Measurements from ENCODE around the gene E2F6. TPM values are rescaled to one million over a fixed set of nuclear protein-coding genes. Genes with fewer than 3 reads are reported as not detected.

The E2F6 gene
- total and polyA plus RNA-seq, 9 of the 15 experiments (the other 6 are each of a cell fraction or from before 2014, with no cell fraction given) = 13.6 to 33.9 (median 26.1) TPM

GRCh38 chr2:11465485-11466306 lies at the start of gene E2F6 (continued):
- no peak for TF ChIP-seq PTRF (tag; IDR thresholded peaks at IDR 0.05)
- peak; percentile 86 for TF ChIP-seq ETV5 (CRISPR knock-in tag; IDR thresholded peaks at IDR 0.05; ENCODE audit: low read depth)
- no peak; the same call in none of the 2 replicates for TF ChIP-seq ZC3H11A (IDR thresholded peaks at IDR 0.05; ENCODE audit: low read depth, low read length)
- peak; percentile 90 for TF ChIP-seq ZSCAN29 (IDR thresholded peaks at IDR 0.05)
- TF ChIP-seq ZNF165 (CRISPR knock-in tag; IDR thresholded peaks at IDR 0.05; ENCODE audit: borderline replicate concordance) = no peak
- no peak for TF ChIP-seq ZBTB12 (CRISPR knock-in tag; IDR thresholded peaks at IDR 0.05)
- TF ChIP-seq STAT6 (CRISPR knock-in tag; IDR thresholded peaks at IDR 0.05) = 0 out of 2 replicates have a peak, but pooled peaks have one; percentile 95
- TF ChIP-seq HBP1 (CRISPR knock-in tag; IDR thresholded peaks at IDR 0.05) = no peak
- TF ChIP-seq NR1H2 (CRISPR knock-in tag; IDR thresholded peaks at IDR 0.05) = peak; percentile 99
- TF ChIP-seq HDAC2 (IDR thresholded peaks at IDR 0.05) = peak; percentile 38; the same call in 1 of the 2 replicates
- no peak for TF ChIP-seq THRA (IDR thresholded peaks at IDR 0.05)
- no peak for TF ChIP-seq SNIP1 (IDR thresholded peaks at IDR 0.05; ENCODE audit: low read depth)
- peak; percentile 96 for TF ChIP-seq E2F1 (CRISPR knock-in tag; IDR thresholded peaks at IDR 0.05)
- no peak for TF ChIP-seq HNRNPL (IDR thresholded peaks at IDR 0.05; ENCODE audit: low read depth, low read length)
- no peak for TF ChIP-seq ZNF57 (CRISPR knock-in tag; IDR thresholded peaks at IDR 0.05)
- TF ChIP-seq BCL6 (CRISPR knock-in tag; IDR thresholded peaks at IDR 0.05) = no peak
- TF ChIP-seq SIX5 (IDR thresholded peaks at IDR 0.05; ENCODE audit: borderline replicate concordance in 1 of 2, insufficient read depth in 1 of 2, low read depth in 1 of 2, low read length in 2 of 2) = 0 out of 4 replicates have a peak, but pooled peaks of 1 of the 2 experiments have one; percentile 20
- TF ChIP-seq HDGF (IDR thresholded peaks at IDR 0.05) = no peak

All from K562 (cell line).